Neural cell (in vitro differentiated cells): ENCODE data around the gene TDRD12.

Source experiments
- EP300 ChIP-seq: fragments of 450-650 bp; conservative IDR thresholded peaks from 2 replicates; pipeline ENCODE4 v1.6.1; 2014; ENCODE audit warnings: antibody characterized with exemption, mild to moderate bottlenecking, moderate library complexity; ENCODE audit not compliant: poor library complexity, severe bottlenecking
- POLR2AphosphoS5 ChIP-seq: IDR thresholded peaks from 2 replicates; pipeline ENCODE4 v1.6.1; 2012
- TAF1 ChIP-seq: IDR thresholded peaks from 2 replicates; pipeline ENCODE4 v1.6.1; 2012; ENCODE audit warnings: low read depth
- TF ChIP-seq, protein P1 (sequence below): fragments of 450-650 bp; IDR thresholded peaks from 2 replicates; pipeline ENCODE4 v1.5.1; 2014; ENCODE audit warnings: antibody characterized with exemption, mild to moderate bottlenecking, moderate library complexity; ENCODE audit not compliant: poor library complexity, severe bottlenecking

DNA sequence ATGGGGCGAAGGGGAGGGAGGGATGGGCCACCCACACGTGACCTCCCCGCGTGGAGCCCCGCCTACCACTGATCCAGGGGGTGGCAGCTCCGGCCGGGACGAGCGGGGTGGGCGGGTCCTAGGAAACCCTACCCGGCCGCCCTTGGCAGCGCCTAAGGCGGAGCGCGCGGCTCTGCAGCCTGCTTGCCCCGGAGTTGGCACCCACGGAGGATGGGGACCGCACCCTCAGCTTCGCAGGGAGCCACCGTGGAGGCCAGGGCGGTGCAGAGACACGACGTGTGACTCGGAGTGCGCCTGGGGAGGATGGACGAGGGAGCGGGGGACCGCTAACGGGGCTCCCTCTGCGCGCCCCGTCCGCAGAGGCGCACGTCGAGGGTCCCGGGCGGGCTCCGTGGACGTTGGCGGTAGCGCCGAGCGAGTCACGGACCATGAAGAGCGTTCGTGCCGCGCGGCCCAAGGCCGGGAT is 43.8 kb upstream of the TDRD12 start, which contains the start of gene RGS9BP:
- TF ChIP-seq, protein P1, sequence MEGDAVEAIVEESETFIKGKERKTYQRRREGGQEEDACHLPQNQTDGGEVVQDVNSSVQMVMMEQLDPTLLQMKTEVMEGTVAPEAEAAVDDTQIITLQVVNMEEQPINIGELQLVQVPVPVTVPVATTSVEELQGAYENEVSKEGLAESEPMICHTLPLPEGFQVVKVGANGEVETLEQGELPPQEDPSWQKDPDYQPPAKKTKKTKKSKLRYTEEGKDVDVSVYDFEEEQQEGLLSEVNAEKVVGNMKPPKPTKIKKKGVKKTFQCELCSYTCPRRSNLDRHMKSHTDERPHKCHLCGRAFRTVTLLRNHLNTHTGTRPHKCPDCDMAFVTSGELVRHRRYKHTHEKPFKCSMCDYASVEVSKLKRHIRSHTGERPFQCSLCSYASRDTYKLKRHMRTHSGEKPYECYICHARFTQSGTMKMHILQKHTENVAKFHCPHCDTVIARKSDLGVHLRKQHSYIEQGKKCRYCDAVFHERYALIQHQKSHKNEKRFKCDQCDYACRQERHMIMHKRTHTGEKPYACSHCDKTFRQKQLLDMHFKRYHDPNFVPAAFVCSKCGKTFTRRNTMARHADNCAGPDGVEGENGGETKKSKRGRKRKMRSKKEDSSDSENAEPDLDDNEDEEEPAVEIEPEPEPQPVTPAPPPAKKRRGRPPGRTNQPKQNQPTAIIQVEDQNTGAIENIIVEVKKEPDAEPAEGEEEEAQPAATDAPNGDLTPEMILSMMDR: no peak
- TF ChIP-seq TAF1 (no peak), EP300 (no peak), POLR2AphosphoS5 (no peak)
